Nephron (organoid): ENCODE measurements around the gene ASAP2.

Experiments used
- H3K27ac Mint-ChIP-seq, 3 experiments: 2 replicates each; pipeline ENCODE4 v1.8.0; 2020; ENCODE audit warnings: mixed read lengths in 3 of 3, mild to moderate bottlenecking in 2 of 3, moderate library complexity in 1 of 3
- H3K27me3 Mint-ChIP-seq: 2 replicates; pipeline ENCODE4 v1.8.0; 2021; ENCODE audit warnings: low read depth, mild to moderate bottlenecking, moderate library complexity, mixed read lengths
- H3K36me3 Mint-ChIP-seq: 2 replicates; pipeline ENCODE4 v1.8.0; 2020; ENCODE audit warnings: low read depth, mixed read lengths
- H3K4me1 Mint-ChIP-seq: 2 replicates; pipeline ENCODE4 v1.8.0; 2020; ENCODE audit warnings: mixed read lengths
- H3K4me3 Mint-ChIP-seq, 3 experiments: 2 replicates each; pipeline ENCODE4 v1.8.0; 2020; ENCODE audit warnings: mild to moderate bottlenecking in 3 of 3, mixed read lengths in 3 of 3, moderate library complexity in 2 of 3
- H3K9me3 Mint-ChIP-seq: 2 replicates; pipeline ENCODE4 v1.8.0; 2020; ENCODE audit warnings: mixed read lengths
- TF ChIP-seq, protein P1 (sequence below), 3 experiments: fragments of 200-600 bp; sonication (generic); IDR thresholded peaks; one replicate each; pipeline ENCODE4 v1.5.0; 2021; ENCODE audit warnings: antibody characterized with exemption in 3 of 3; ENCODE audit not compliant: unreplicated experiment in 3 of 3

Gene ASAP2

DNA sequence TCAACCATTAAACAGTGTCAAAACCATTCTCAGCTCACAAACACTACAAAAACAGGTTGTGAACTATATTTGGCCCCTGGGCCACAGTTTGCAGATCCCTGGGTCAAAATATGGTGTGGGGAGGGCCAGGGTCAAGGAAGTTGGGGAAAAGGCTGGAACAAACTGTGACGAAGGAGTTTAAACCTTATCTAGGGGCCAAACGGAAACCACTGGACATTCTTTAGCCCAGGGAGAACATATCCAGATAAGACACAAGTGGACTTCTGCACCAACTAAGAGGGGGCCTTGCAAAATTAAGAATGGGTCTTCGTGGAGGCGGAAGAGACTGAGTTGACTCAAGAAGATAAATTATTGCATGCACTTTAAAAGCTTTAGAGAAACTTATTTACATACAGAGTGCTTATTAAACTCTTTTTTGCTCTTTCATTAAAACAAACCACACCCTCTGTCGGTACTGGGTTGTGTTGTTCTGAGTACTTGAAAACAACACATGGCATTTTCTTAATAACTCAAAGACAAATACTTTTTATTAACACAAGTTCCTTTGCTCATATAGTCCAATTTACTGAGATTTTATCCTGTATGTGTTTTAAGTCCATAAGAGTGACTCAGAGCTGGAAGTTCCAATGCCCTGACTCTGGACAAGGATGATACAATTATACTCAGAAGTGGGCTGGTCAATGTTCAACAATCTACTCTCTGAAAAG, 5.3 kb upstream of the ASAP2 start:
- Mint-ChIP-seq H3K27me3 (peaks cover 6% of the 10 kb centered on the region), H3K9me3 (no peaks in the 10 kb centered on the region), H3K27ac (no peak overlapping the region), H3K4me1 (peaks cover 11% of the 10 kb centered on the region), H3K4me3 (no peak overlapping the region), H3K36me3 (no peaks in the 10 kb centered on the region)
- TF ChIP-seq, protein P1, sequence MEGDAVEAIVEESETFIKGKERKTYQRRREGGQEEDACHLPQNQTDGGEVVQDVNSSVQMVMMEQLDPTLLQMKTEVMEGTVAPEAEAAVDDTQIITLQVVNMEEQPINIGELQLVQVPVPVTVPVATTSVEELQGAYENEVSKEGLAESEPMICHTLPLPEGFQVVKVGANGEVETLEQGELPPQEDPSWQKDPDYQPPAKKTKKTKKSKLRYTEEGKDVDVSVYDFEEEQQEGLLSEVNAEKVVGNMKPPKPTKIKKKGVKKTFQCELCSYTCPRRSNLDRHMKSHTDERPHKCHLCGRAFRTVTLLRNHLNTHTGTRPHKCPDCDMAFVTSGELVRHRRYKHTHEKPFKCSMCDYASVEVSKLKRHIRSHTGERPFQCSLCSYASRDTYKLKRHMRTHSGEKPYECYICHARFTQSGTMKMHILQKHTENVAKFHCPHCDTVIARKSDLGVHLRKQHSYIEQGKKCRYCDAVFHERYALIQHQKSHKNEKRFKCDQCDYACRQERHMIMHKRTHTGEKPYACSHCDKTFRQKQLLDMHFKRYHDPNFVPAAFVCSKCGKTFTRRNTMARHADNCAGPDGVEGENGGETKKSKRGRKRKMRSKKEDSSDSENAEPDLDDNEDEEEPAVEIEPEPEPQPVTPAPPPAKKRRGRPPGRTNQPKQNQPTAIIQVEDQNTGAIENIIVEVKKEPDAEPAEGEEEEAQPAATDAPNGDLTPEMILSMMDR (IDR thresholded peaks at IDR 0.05; ENCODE audit: unreplicated experiment in 3 of 3), result no peak

GRCh38 chr2:9203006-9203405, 3.6 kb upstream of the ASAP2 start:
- peaks cover 6% of the 10 kb centered on the region for H3K27me3 Mint-ChIP-seq
- peaks cover 15% of the 10 kb centered on the region for H3K4me1 Mint-ChIP-seq
- no peaks in the 10 kb centered on the region for H3K9me3 Mint-ChIP-seq
- no peaks in the 10 kb centered on the region for H3K36me3 Mint-ChIP-seq
- H3K4me3 Mint-ChIP-seq, result peak overlapping the region in 1 of 3 experiments; percentile 46
- TF ChIP-seq, protein P1 (IDR thresholded peaks at IDR 0.05; ENCODE audit: unreplicated experiment in 3 of 3), result no peak
- H3K27ac Mint-ChIP-seq, result peak overlapping the region; percentile 6 to 72 (median 10)

DNA sequence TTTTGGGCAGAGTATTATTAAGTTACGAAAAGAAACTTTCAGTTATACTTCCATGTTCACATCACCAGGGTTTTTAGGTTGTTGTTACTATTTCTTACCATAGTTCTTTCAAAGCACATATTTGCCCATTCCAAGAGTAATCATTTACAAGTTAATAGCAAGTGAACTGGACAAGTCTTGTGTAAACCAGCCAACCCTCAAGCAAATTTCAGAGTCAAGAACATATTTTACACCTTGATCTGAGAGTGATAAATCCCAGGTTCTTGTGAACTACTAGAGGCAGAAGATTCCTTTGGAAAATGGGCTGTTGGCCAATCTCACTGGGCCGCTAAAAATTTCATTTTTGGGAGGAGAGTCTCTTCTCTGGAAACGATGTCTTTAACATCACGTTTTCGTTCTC, 2.7 kb upstream of the ASAP2 start:
- H3K4me3 Mint-ChIP-seq, result peak overlapping the region; percentile 36 to 57 (median 45)

GRCh38 chr2:9204939-9205338, 1.7 kb upstream of the ASAP2 start:
- H3K27ac Mint-ChIP-seq, result peak overlapping the region; percentile 48 to 90 (median 76)
- H3K9me3 Mint-ChIP-seq, result no peaks in the 10 kb centered on the region
- H3K4me3 Mint-ChIP-seq, result peak overlapping the region; percentile 83 to 85 (median 84)
- peaks cover 6% of the 10 kb centered on the region for H3K27me3 Mint-ChIP-seq
- TF ChIP-seq, protein P1 (IDR thresholded peaks at IDR 0.05; ENCODE audit: unreplicated experiment in 3 of 3), result no peak
- H3K36me3 Mint-ChIP-seq, result no peaks in the 10 kb centered on the region
- H3K4me1 Mint-ChIP-seq, result peaks cover 28% of the 10 kb centered on the region

More for the DNA sequence above, 2.7 kb upstream of the ASAP2 start:
- Mint-ChIP-seq H3K9me3 (no peaks in the 10 kb centered on the region), H3K27ac (peak overlapping the region; percentile 47 to 94 (median 74)), H3K4me1 (peaks cover 23% of the 10 kb centered on the region), H3K27me3 (peaks cover 6% of the 10 kb centered on the region), H3K36me3 (no peaks in the 10 kb centered on the region)
- TF ChIP-seq, protein P1 (IDR thresholded peaks at IDR 0.05; ENCODE audit: unreplicated experiment in 3 of 3), result no peak

GRCh38 chr2:9205486-9205885, 1.1 kb upstream of the ASAP2 start:
- Mint-ChIP-seq H3K27ac (peak overlapping the region; percentile 23 to 90 (median 76)), H3K27me3 (peaks cover 4% of the 10 kb centered on the region), H3K4me1 (peaks cover 33% of the 10 kb centered on the region), H3K9me3 (no peaks in the 10 kb centered on the region), H3K36me3 (peaks cover 4% of the 10 kb centered on the region), H3K4me3 (peak overlapping the region; percentile 83 to 85 (median 84))
- TF ChIP-seq, protein P1 (IDR thresholded peaks at IDR 0.05; ENCODE audit: unreplicated experiment in 3 of 3), result no peak
